Peyer's patch (tissue), 4 donors: ENCODE data around the gene CREG1.

ENCODE experiments used
- CTCF ChIP-seq, 6 experiments: fragments of 450-650 bp in 4 of 6; fragments of 200-600 bp in 2 of 6; sonication (generic) in 1 of 6; IDR thresholded peaks; one replicate each; pipeline ENCODE4 v1.5.1; 2017 to 2019; ENCODE audit warnings: antibody characterized with exemption in 6 of 6, mild to moderate bottlenecking in 3 of 6, moderate library complexity in 1 of 6
- POLR2A ChIP-seq, 2 donors: fragments of 450-650 bp; IDR thresholded peaks; one replicate each; pipeline ENCODE4 v1.5.1; 2017; ENCODE audit warnings: antibody characterized with exemption in 2 of 2, mild to moderate bottlenecking in 2 of 2, moderate library complexity in 2 of 2

- TF ChIP-seq POLR2A (IDR thresholded peaks at IDR 0.05) (no peak), CTCF (IDR thresholded peaks at IDR 0.05) (no peak)
Measured at GRCh38 chr1:167548059-167548932, 5.3 kb downstream of the CREG1 start.
